Thyroid gland (tissue), 4 donors: ENCODE results near the gene WDFY2. TPM values are rescaled to one million over a fixed set of nuclear protein-coding genes. Genes with fewer than 3 reads are reported as not detected.
A peak's percentile ranks its signal among the peaks of the same experiment; 100 is the strongest.
"Not testable (repeated sequence)": the region's sequence is repeated elsewhere in the genome, so short reads cannot be mapped to it uniquely, and the experiment has no call there.

Source experiments
- DNase-seq, 2 donors: peaks; one replicate each; pipeline ENCODE4 v3.0.0-alpha.2; 2019
- H3K27ac ChIP-seq, 3 donors: fragments of 200-600 bp; sonication (generic); 1 replicate in 2 of 3; 2 replicates in 1 of 3; pipeline ENCODE4 v1.5.1; 2016 to 2019; ENCODE audit warnings: mild to moderate bottlenecking in 1 of 3, moderate library complexity in 1 of 3
- H3K27me3 ChIP-seq: fragments of 200-600 bp; sonication (generic); one replicate; pipeline ENCODE4 v1.5.1; 2019
- H3K36me3 ChIP-seq, 2 donors: fragments of 200-600 bp; sonication (generic); one replicate each; pipeline ENCODE4 v1.5.1; 2016 to 2019
- H3K4me1 ChIP-seq, 2 donors: fragments of 200-600 bp; sonication (generic); one replicate each; pipeline ENCODE4 v1.5.1; 2017 to 2019
- H3K4me3 ChIP-seq, 3 donors: fragments of 200-600 bp; sonication (generic); replicated peaks in 1 of 3; 1 replicate in 2 of 3; 2 replicates in 1 of 3; pipeline ENCODE4 v1.5.1; 2016; ENCODE audit warnings: mild to moderate bottlenecking in 1 of 3
- H3K9me3 ChIP-seq: fragments of 200-600 bp; sonication (generic); one replicate; pipeline ENCODE4 v1.5.1; 2017
- POLR2A ChIP-seq, 2 donors: fragments of 450-650 bp; IDR thresholded peaks; one replicate each; pipeline ENCODE4 v1.6.1; 2017; ENCODE audit warnings: antibody characterized with exemption in 2 of 2, mild to moderate bottlenecking in 2 of 2, moderate library complexity in 1 of 2
- WGBS, 2 donors: methylation state at CpG; one replicate each; pipeline ENCODE4 v1.1.5; 2017; 5-methylcytosine and 5-hydroxymethylcytosine counted together
- intact Hi-C: fragments of 100-400 bp; cut with DNase I; formaldehyde crosslinking; loops from one replicate; pipeline ENCODE4 v1.15.1; 2023
- total RNA-seq, 4 donors: library from RNA; depleted of rRNA; stranded (reverse); fragments of >200 nt; gene quantifications; one replicate each; pipeline ENCODE4 v1.2.3, GENCODE V29; 2016
- TF ChIP-seq, protein P1 (sequence below), 6 experiments: fragments of 200-600 bp in 3 of 6; fragments of 450-650 bp in 3 of 6; sonication (generic) in 3 of 6; IDR thresholded peaks; one replicate each; pipeline ENCODE4 v1.5.1; 2016 to 2019; ENCODE audit warnings: antibody characterized with exemption in 6 of 6, mild to moderate bottlenecking in 2 of 6, inconsistent platforms in 1 of 6, moderate library complexity in 1 of 6

WDFY2 gene
- total RNA-seq, 4 donors from 2014 or later: 15.8 to 23.9 (median 20.9) TPM

DNA sequence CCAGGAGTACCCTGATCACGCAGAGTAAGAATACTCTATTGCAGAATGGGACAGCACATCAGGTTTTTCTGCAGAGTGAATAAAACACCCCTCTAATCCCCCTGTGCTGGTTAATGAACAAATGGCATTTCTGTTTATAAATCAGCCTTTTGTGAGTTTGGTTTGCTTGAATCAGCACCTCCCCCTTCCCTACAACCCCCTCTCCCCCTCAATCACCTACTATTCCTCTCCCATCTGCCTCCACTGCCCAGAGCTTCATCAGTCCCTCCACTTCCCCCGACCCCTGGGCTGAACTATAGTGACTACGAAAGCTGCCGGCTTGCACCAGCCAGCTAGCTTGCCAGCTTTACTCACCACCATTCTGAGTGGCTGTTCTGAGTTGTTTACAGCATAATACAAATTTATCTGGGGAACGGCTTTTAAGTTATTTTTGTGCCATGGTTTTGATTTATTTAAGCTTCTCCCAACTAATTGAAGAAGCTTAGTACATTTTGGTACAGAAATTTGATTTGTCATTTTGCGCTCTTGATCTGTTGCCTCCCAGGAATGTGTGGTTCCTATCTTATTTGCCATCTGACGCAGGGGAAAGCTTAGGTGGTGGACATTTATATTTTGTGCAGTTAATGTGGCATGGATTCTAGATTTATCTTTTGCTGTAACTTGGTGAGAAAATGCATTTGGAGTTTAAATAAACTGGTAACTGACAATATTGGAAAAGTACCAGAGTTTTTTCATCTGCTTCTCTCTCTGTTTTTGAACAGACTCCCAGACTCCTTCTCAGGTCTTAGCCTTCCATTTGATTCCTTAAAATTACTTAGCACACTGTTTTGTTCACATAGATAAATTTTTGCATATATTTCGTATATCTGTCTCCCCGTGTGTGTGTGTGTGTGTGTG lies 41.7 kb upstream of the WDFY2 start:
- Histone ChIP-seq H3K4me3 (no peak overlapping the region), H3K36me3 (no peaks in the 10 kb centered on the region), H3K4me1 (peaks cover 5 to 13% of the 10 kb centered on the region in 2 donors), H3K27ac (peak overlapping the region in 2 of 3 donors; percentile 0 to 50), H3K9me3 (no peaks in the 10 kb centered on the region), H3K27me3 (no peaks in the 10 kb centered on the region)
- 58 to 60% methylated on average over 9 of the region's 9 CpGs for WGBS, 2 donors
- no peak for TF ChIP-seq POLR2A (IDR thresholded peaks at IDR 0.05)
- TF ChIP-seq, protein P1, sequence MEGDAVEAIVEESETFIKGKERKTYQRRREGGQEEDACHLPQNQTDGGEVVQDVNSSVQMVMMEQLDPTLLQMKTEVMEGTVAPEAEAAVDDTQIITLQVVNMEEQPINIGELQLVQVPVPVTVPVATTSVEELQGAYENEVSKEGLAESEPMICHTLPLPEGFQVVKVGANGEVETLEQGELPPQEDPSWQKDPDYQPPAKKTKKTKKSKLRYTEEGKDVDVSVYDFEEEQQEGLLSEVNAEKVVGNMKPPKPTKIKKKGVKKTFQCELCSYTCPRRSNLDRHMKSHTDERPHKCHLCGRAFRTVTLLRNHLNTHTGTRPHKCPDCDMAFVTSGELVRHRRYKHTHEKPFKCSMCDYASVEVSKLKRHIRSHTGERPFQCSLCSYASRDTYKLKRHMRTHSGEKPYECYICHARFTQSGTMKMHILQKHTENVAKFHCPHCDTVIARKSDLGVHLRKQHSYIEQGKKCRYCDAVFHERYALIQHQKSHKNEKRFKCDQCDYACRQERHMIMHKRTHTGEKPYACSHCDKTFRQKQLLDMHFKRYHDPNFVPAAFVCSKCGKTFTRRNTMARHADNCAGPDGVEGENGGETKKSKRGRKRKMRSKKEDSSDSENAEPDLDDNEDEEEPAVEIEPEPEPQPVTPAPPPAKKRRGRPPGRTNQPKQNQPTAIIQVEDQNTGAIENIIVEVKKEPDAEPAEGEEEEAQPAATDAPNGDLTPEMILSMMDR (IDR thresholded peaks at IDR 0.05): no peak
- peak in 1 of 2 donors; percentile 13 for DNase-seq
- intact Hi-C loops: no loop called here

DNA sequence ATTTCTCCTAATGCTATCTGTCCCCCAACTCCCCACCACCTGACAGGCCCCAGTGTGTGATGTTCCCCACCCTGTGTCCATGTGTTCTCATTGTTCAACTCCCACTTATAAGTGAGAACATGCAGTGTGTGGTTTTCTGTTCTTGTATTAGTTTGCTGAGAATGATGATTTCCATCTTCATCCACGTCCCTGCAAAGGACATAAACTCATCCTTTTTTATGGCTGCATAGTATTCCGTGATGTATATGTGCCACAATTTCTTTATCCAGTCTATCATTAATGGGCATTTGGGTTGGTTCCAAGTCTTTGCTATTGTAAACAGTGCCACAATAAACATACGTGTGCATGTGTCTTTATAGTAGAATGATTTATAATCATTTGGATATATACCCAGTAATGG lies 38.8 kb upstream of the WDFY2 start:
- WGBS, 2 donors: 90 to 98% methylated on average over 3 of the region's 3 CpGs
- intact Hi-C loops, H3K4me3 ChIP-seq, DNase-seq, H3K36me3 ChIP-seq, H3K27me3 ChIP-seq, H3K9me3 ChIP-seq, H3K27ac ChIP-seq: not testable (repeated sequence)
- H3K4me1 ChIP-seq: peaks cover 5 to 20% of the 10 kb centered on the region in 2 donors

DNA sequence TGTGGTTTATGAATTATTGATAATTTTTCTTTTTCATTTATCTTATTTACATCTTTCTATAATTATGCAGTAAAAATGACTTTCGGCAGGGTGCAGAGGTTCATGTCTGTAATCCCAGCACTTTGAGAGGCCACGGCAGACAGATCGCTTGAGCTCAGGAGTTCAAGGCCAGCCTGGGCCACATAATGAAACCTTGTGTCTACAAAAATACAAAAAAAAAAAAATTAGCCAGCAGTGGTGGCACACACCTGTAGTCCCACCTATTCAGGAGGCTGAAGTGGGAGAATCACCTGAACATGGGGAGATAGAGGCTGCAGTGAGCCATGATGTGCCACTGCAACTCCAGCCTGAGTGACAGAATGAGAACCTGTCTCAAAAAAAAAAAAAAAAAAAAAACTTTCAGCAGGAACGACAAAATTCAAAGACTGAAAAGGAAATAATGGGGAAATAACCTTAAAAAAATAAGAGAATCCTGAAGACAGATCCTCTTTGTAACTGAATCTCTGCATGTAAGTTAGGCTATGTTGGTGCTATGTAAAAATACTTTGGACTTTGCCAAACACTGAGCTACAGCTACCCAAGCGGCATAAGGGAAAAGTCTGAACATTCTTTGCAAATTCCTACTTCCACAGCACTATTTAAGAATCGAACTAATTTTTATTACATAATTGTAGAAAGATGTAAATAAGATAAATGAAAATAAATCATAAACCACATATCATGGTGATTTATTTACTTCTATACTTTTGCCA lies 36.7 kb upstream of the WDFY2 start:
- Histone ChIP-seq H3K4me3 (no peak overlapping the region), H3K27me3 (no peaks in the 10 kb centered on the region), H3K27ac (no peak overlapping the region), H3K9me3 (no peaks in the 10 kb centered on the region), H3K36me3 (no peaks in the 10 kb centered on the region), H3K4me1 (peaks cover 10% of the 10 kb centered on the region in 2 donors)
- intact Hi-C loops: no loop called here
- 91 to 93% methylated on average over 6 of the region's 6 CpGs for WGBS, 2 donors
- no peak for DNase-seq
- TF ChIP-seq POLR2A (IDR thresholded peaks at IDR 0.05): no peak
- TF ChIP-seq, protein P1 (IDR thresholded peaks at IDR 0.05): no peak

DNA sequence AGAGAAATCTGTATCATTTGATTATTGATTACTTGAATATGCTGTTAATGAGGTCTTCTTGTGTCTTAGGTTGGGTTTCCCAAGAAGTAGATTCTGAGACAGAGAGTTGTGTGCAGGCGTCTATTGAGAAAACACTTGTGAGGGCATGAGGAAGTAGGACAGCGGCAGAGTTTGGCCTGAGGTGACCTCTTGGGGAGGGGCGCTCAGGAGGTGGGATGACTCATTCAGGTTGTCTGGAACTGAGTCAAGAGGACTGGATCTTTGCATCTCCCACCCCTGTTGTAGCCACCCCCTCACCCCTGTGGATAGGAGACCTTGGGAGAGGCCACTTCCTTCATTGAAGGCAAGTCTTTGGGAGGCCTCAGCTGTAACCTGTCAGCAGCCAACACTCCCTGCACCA lies 35.2 kb upstream of the WDFY2 start:
- Histone ChIP-seq H3K9me3 (no peaks in the 10 kb centered on the region), H3K27me3 (no peaks in the 10 kb centered on the region), H3K36me3 (no peaks in the 10 kb centered on the region), H3K27ac (no peak overlapping the region), H3K4me3 (no peak overlapping the region), H3K4me1 (peaks cover 7% of the 10 kb centered on the region in 2 donors)
- WGBS, 2 donors: 61 to 64% methylated on average over 3 of the region's 3 CpGs
- peak; percentile 17 to 34 for DNase-seq
- intact Hi-C loops: no loop called here
- TF ChIP-seq, protein P1 (IDR thresholded peaks at IDR 0.05): no peak
- no peak for TF ChIP-seq POLR2A (IDR thresholded peaks at IDR 0.05)

DNA sequence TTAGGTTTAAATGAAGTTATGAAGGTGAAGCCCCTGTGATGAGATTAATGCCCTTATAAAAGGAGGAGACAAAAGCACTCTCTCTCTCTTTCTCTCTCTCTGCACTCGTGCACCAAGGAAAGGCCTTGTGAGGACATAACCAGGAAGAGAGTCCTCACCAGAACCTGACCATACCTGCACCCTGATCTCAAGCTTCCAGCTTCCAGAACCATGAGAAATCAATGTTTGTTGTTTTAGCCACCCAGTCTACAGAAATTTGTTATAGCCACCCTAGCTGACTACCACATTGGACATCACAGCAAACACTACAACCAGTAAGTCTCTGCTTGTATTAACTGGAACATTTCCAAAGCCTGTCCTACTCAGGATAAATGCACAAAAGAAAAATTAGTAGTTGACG lies 34.7 kb upstream of the WDFY2 start:
- no peaks in the 10 kb centered on the region for H3K27me3 ChIP-seq
- TF ChIP-seq POLR2A (IDR thresholded peaks at IDR 0.05): no peak
- TF ChIP-seq, protein P1 (IDR thresholded peaks at IDR 0.05): no peak
- peaks cover 7% of the 10 kb centered on the region in 2 donors for H3K4me1 ChIP-seq
- intact Hi-C loops: no loop called here
- no peak overlapping the region for H3K27ac ChIP-seq
- H3K4me3 ChIP-seq: no peak overlapping the region
- no peaks in the 10 kb centered on the region for H3K9me3 ChIP-seq
- 84 to 85% methylated on average over 2 of the region's 2 CpGs for WGBS, 2 donors
- H3K36me3 ChIP-seq: no peaks in the 10 kb centered on the region
- DNase-seq: no peak
